Measurements from ENCODE around the gene MRPL3.
"Not testable (repeated sequence)": the region's sequence is repeated elsewhere in the genome, so short reads cannot be mapped to it uniquely, and the experiment has no call there.

Gene MRPL3

GRCh38 chr3:131494706-131495105, 8.1 kb downstream of the MRPL3 start:
- DNase-seq (ENCODE audit: low spot score), result no peak

GRCh38 chr3:131491775-131492174, 11.0 kb downstream of the MRPL3 start:
- no peak for DNase-seq (ENCODE audit: low spot score)

- DNase-seq (ENCODE audit: low spot score), result no peak
Measured at GRCh38 chr3:131491084-131491483, 11.7 kb downstream of the MRPL3 start.

- not testable (repeated sequence) for DNase-seq (ENCODE audit: low spot score)
Measured at GRCh38 chr3:131486545-131486944, 16.2 kb downstream of the MRPL3 start.

- no peak for DNase-seq (ENCODE audit: low spot score)
Measured at GRCh38 chr3:131485119-131485518, 17.7 kb downstream of the MRPL3 start.

- DNase-seq (ENCODE audit: low spot score), result no peak
Measured at GRCh38 chr3:131484496-131485111, 18.2 kb downstream of the MRPL3 start.

GRCh38 chr3:131480116-131480515, 22.7 kb downstream of the MRPL3 start:
- DNase-seq (ENCODE audit: low spot score), result no peak

- DNase-seq (ENCODE audit: low spot score), result no peak
Measured at GRCh38 chr3:131477813-131478212, 25.0 kb downstream of the MRPL3 start.

GRCh38 chr3:131474115-131474514, 28.7 kb downstream of the MRPL3 start:
- no peak for DNase-seq (ENCODE audit: low spot score)

- DNase-seq (ENCODE audit: low spot score), result no peak
Measured at GRCh38 chr3:131470377-131470776, 32.4 kb downstream of the MRPL3 start.

- no peak for DNase-seq (ENCODE audit: low spot score)
Measured at GRCh38 chr3:131458653-131459052, 44.1 kb downstream of the MRPL3 start.

GRCh38 chr3:131457220-131457619, 45.6 kb downstream of the MRPL3 start:
- DNase-seq (ENCODE audit: low spot score), result no peak

GRCh38 chr3:131454501-131454900, 48.3 kb downstream of the MRPL3 start:
- no peak for DNase-seq (ENCODE audit: low spot score)

GRCh38 chr3:131453533-131453932, 49.2 kb downstream of the MRPL3 start:
- no peak for DNase-seq (ENCODE audit: low spot score)

- DNase-seq (ENCODE audit: low spot score), result no peak
Measured at GRCh38 chr3:131447349-131447748, 55.4 kb downstream of the MRPL3 start.

GRCh38 chr3:131444180-131444579, 58.6 kb downstream of the MRPL3 start:
- DNase-seq (ENCODE audit: low spot score), result no peak

GRCh38 chr3:131439084-131439483, 63.7 kb downstream of the MRPL3 start:
- no peak for DNase-seq (ENCODE audit: low spot score)

GRCh38 chr3:131435000-131435399, 67.8 kb downstream of the MRPL3 start:
- no peak for DNase-seq (ENCODE audit: low spot score)

- no peak for DNase-seq (ENCODE audit: low spot score)
Measured at GRCh38 chr3:131432441-131432840, 70.3 kb downstream of the MRPL3 start.

- DNase-seq (ENCODE audit: low spot score), result no peak
Measured at GRCh38 chr3:131431754-131432153, 71.0 kb downstream of the MRPL3 start.

GRCh38 chr3:131427226-131427625, 75.5 kb downstream of the MRPL3 start:
- DNase-seq (ENCODE audit: low spot score), result no peak

- DNase-seq (ENCODE audit: low spot score), result no peak
Measured at GRCh38 chr3:131421957-131422498, 80.7 kb downstream of the MRPL3 start.

GRCh38 chr3:131421301-131421700, 81.5 kb downstream of the MRPL3 start:
- no peak for DNase-seq (ENCODE audit: low spot score)

GRCh38 chr3:131417751-131418150, 85.0 kb downstream of the MRPL3 start:
- no peak for DNase-seq (ENCODE audit: low spot score)

Data from germinal center (tissue), 1 donor.